ENCODE data around the gene RPLP2.

Gene RPLP2

GRCh38 chr11:860234-861104, 50.7 kb downstream of the RPLP2 start:
- no peaks in the 10 kb centered on the region for H3K79me2 ChIP-seq
- no peaks in the 10 kb centered on the region for H3K4me1 ChIP-seq
- H3K27me3 ChIP-seq (ENCODE audit: control insufficient read depth, insufficient read depth, low read length), result no peaks in the 10 kb centered on the region
- H3K27ac ChIP-seq, result no peak overlapping the region
- no peak overlapping the region for H3K4me3 ChIP-seq (ENCODE audit: low read depth, low read length)
- no peaks in the 10 kb centered on the region for H3K9me3 ChIP-seq (ENCODE audit: control insufficient read depth, low read length)
- no peak overlapping the region for H3K9ac ChIP-seq
- H3K36me3 ChIP-seq (ENCODE audit: control insufficient read depth, insufficient read depth, low read length), result no peaks in the 10 kb centered on the region
- no peak for TF ChIP-seq CTCF (IDR thresholded peaks at IDR 0.05)
- H2AFZ ChIP-seq, result no peak overlapping the region
- H3K4me2 ChIP-seq (ENCODE audit: low read length), result no peak overlapping the region

- Histone ChIP-seq H2AFZ (no peak overlapping the region), H3K4me1 (no peaks in the 10 kb centered on the region), H3K4me3 (ENCODE audit: low read depth, low read length) (no peak overlapping the region), H3K4me2 (ENCODE audit: low read length) (no peak overlapping the region), H3K27me3 (ENCODE audit: control insufficient read depth, insufficient read depth, low read length) (no peaks in the 10 kb centered on the region), H3K36me3 (ENCODE audit: control insufficient read depth, insufficient read depth, low read length) (no peaks in the 10 kb centered on the region), H3K9ac (no peak overlapping the region), H3K27ac (no peak overlapping the region), H3K9me3 (ENCODE audit: control insufficient read depth, low read length) (no peaks in the 10 kb centered on the region), H3K79me2 (no peaks in the 10 kb centered on the region)
- no peak for TF ChIP-seq CTCF (IDR thresholded peaks at IDR 0.05)
These were observed 51.3 kb downstream of the RPLP2 start for GRCh38 chr11:861105-861479.

- Histone ChIP-seq H3K79me2 (no peaks in the 10 kb centered on the region), H3K9me3 (ENCODE audit: control insufficient read depth, low read length) (no peaks in the 10 kb centered on the region), H3K4me1 (no peaks in the 10 kb centered on the region), H3K36me3 (ENCODE audit: control insufficient read depth, insufficient read depth, low read length) (no peaks in the 10 kb centered on the region), H3K27me3 (ENCODE audit: control insufficient read depth, insufficient read depth, low read length) (no peaks in the 10 kb centered on the region), H3K27ac (no peak overlapping the region), H3K4me3 (ENCODE audit: low read depth, low read length) (no peak overlapping the region), H2AFZ (no peak overlapping the region), H3K9ac (no peak overlapping the region), H3K4me2 (ENCODE audit: low read length) (no peak overlapping the region)
- no peak for TF ChIP-seq CTCF (IDR thresholded peaks at IDR 0.05)
These were observed 52.4 kb downstream of the RPLP2 start for GRCh38 chr11:862081-862661.
